Activated CD8-positive, alpha-beta memory T cell treated with anti-CD3 and anti-CD28 coated beads, Interleukin-2, amount 50 U/mL, for 1 hour (primary cell): ENCODE measurements around the gene SMIM34.
"Not testable (repeated sequence)": the region's sequence is repeated elsewhere in the genome, so short reads cannot be mapped to it uniquely, and the experiment has no call there.

Experiments
- DNase-seq: peaks from one replicate; pipeline ENCODE4 v3.0.0-alpha.2; 2020; ENCODE audit errors: extremely low read depth

SMIM34 gene

GRCh38 chr21:34423805-34424204 lies at the start of gene SMIM34:
SMIM34 (minus strand) TSS chr21:34423951; CDS start chr21:34423839, 112 bp downstream.
- not testable (repeated sequence) for DNase-seq

DNA sequence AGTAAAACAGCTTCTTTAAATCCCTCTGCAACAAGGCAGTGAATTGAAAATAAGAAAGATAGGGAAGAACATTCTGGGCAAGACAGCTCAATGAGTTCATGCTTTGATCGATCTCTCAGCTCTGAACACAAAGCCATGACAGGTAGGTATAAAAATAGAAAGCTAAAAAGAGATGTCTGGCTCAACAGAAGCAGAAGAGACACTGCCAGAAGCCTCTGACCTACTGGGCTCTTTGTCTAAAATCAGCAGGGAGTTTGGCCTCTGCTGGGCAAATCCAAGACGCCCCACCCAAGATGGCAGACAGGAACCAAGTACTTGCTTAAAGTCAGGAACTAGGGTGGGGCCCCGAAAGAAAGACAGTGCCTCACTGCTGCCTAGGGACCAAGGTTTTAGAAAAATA lies 43.6 kb upstream of the SMIM34 start:
- not testable (repeated sequence) for DNase-seq

DNA sequence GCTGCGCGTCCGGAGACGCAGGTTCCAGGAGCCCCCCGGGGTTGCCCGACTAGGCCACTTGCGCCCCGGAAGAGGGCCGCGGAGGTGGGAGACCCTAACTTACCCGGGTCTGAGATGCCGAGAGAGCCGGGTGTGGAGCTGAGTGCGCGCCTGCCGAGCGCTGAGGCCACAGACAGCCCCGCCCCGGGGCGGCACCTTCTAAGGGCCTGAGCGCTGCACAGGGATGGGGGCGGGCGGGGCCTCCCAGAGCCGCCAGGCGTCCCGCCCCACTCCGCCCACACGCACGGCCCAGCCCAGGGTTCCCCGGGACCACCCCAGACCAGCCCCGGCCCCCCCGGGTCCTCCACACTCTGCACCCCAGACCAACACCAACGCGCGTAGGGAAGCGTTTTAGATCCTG lies 35.7 kb upstream of the SMIM34 start:
- not testable (repeated sequence) for DNase-seq

GRCh38 chr21:34458266-34458665 lies 34.5 kb upstream of the SMIM34 start:
- DNase-seq, result not testable (repeated sequence)

DNA sequence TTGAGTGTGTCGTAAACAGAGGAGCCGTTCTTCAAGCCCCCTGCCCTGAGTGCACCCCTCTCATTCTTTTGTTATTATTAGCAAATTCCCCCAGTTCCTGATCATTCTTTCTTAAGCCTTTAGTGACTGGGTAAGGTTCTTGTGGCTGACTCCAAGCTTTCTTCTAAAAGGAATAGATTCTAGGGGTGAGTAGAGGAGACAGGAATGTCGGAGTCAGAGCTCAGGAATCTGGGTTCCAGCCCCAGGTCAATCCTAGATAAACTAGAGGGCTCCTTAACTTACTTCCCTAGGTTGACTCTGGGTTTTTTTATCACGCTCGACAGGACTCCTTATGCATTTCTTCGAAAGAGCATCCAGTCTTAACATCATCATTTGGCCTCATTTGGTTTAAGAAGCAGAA lies 32.4 kb upstream of the SMIM34 start:
- not testable (repeated sequence) for DNase-seq

- DNase-seq, result not testable (repeated sequence)
Measured at GRCh38 chr21:34455628-34456027, 31.9 kb upstream of the SMIM34 start.

GRCh38 chr21:34447018-34447417 lies 23.3 kb upstream of the SMIM34 start:
- DNase-seq, result not testable (repeated sequence)

DNA sequence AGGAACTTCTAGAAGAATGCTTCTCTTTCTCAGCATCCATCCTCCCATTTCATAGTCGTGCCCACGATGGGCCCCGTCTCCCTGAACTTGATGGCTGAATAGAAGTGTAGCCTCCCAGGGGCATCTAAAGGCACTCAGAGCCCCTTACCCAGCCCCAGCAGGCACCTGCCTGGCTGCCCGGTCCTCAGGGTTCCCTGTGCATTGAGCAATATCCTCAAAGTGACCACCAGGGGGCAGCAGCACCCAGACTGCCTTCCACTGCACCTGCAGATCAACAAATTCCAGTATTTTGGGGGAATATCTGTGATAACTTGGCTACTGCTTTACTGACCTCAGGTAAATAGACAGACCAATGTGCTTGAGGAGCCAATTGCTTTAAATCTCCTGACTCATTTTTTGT lies 19.7 kb upstream of the SMIM34 start:
- not testable (repeated sequence) for DNase-seq

DNA sequence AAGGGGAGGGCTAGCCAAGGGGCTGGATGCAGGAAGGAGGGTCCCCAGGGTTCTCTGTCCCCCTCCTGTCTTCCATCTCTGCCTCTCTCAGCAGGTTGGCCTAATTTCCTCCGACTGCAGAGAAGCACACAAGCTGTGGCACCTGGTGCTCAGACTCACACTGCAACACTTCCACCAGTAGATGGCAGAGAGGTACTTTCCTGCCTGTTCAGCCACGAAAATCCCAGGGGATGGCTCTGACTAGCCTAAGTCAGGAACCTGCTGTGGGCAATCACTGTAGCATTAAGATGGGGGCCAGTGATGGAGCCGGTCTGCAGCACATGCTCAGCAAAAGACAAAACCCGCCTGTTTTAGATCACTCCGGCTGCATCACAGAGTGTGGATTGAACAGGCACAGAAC lies 6.0 kb upstream of the SMIM34 start:
- not testable (repeated sequence) for DNase-seq

DNA sequence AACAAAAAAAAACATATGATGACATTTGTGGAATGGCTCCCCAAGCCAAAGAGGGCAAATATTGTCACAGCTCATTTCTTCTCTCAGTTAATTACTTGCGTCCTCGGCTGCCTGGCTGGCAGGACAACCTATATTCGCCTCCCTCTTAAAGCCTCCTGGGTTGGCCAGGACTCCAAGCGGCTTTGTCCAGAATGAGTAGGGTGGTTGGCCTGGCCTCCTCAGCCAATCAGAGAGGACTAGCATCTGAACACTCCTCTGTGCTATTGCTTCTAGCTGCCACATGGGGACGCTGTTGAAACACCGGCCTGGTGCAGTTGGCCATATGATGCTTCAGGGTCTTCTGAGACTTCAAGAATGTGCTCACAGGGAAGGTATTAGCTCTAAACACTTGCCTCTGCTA lies 4.7 kb upstream of the SMIM34 start:
- not testable (repeated sequence) for DNase-seq

GRCh38 chr21:34427339-34427738 lies 3.6 kb upstream of the SMIM34 start:
- DNase-seq, result not testable (repeated sequence)

- not testable (repeated sequence) for DNase-seq
Measured at GRCh38 chr21:34417448-34418077, 6.2 kb downstream of the SMIM34 start.

DNA sequence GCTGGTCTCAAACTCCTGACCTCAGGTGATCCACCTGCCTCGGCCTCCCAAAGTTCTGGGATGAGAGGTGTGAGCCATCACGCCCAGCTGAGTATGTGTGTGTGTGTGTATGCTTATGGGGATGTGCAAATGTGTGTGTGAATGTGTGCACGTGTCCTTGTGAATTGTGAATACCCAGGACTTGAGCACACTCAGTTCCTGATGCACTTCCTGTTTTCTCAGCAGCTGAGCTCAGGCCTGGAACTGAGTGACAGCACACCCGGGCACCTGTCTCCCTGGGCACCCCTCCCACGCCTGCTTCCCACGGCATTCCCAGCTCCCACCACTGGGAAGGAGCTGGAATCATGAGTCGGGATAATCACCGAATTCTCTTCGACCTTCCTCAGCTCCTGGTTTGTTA lies 16.5 kb downstream of the SMIM34 start:
- DNase-seq, result not testable (repeated sequence)

DNA sequence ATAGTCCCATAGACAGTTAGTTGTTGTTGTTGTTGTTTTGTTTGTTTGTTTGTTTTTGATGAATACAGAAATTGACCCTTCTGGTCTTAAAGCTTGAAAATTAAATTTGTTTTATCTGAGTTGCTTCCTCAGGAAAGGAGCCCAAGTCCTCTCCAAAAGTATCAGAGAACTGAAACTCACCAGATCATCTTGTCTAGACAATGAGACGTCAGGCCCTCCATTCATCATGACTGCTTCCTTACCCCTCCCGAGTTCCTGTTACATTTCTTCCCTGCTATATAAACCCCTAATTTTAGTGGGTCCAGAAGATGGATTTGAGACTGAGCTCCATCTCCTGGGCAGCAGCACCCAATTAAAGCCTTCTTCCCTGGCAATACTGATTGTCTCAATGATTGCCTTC lies 17.1 kb downstream of the SMIM34 start:
- not testable (repeated sequence) for DNase-seq

DNA sequence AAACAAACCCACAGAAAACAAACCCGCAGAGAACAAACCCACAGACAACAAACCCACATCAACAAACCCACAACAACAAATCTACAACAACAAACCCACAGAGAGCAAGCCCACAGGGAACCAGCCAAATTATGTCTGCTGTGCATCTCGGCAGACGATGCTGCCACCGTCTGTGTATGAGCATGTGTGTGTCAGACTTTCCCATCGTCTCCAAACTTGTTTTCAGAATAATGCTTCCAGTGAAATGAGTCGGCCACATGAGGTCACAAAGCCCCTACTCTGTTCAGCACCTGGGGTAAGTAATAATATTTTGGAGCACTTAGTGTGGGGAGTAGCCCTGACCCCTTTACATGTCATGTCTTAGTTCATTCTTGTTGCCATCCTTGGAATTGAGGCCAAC lies 17.6 kb downstream of the SMIM34 start:
- not testable (repeated sequence) for DNase-seq

GRCh38 chr21:34405686-34406085 lies 18.1 kb downstream of the SMIM34 start:
- not testable (repeated sequence) for DNase-seq

DNA sequence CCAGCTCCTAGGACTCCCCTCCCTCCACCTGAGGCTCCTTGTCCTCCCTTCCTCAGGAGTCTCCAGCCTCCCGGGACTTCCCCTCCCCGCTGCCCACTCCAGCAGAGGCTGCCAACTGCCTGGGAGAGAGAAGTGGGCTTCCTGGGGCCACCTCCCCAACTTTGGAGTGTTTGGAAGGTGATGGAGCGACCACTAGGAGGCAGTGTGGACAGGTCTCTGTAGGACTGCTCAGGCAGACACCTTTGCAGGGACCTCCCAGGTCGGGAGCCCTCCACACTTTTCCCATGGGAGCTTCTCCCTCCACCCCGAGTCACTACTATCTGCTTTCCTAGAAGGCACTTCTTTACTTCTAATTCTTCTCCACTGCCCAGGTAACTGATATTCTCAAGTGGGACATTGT lies 19.0 kb downstream of the SMIM34 start:
- DNase-seq, result not testable (repeated sequence)

DNA sequence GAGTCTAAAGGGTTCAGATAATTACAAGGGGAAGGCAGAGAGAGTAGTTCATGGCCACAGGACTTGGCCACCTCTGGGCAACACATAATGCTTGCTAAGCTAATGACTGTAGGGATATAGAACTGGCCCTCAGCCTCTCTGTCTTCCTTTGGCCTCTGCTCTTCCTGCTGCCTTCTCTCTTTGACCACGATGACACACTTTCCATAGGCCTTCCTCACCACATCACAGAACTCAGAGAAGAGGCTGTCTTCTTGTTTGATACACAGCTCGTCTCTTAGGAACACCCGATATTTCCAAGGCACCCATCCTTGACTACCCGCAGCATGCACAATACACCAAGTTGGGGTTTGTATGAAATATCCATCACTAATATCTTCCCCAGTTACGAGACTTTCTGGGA lies 23.2 kb downstream of the SMIM34 start:
- DNase-seq, result not testable (repeated sequence)

DNA sequence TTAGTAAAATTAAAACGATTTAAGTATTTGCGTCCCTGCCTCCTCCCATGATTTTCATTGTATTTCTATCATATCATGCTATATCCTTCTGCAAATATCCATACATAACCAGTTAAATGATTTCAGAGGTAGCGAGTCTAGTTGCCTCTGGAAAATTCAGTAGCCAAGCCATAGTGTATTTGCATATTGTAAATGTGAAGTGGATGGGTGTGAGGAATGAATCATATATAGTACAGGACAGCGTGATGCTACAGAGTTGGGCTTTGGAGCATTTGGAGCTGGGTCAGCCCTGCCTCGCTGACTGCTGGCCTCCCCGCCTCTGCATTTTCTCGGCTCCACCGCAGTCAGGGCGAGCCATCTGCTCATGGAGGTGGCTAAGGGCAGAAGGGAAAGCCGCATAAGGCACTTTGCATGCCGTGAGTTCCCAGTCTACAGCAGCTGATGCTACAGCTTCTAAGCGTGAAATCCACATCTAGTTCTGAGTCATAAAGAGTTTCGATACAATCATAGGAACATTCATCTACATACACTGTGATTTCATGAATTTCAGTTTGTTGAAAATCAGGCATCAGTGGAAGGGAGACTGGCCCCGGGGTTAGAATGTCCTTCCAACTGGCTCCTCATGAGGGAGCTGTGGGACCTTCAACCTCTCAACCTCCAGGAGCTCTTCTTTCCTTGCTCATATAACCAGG lies 39.9 kb downstream of the SMIM34 start:
- not testable (repeated sequence) for DNase-seq

GRCh38 chr21:34383138-34383537 lies 40.6 kb downstream of the SMIM34 start:
- DNase-seq, result not testable (repeated sequence)

GRCh38 chr21:34375619-34375972 lies 48.2 kb downstream of the SMIM34 start:
- DNase-seq, result not testable (repeated sequence)

DNA sequence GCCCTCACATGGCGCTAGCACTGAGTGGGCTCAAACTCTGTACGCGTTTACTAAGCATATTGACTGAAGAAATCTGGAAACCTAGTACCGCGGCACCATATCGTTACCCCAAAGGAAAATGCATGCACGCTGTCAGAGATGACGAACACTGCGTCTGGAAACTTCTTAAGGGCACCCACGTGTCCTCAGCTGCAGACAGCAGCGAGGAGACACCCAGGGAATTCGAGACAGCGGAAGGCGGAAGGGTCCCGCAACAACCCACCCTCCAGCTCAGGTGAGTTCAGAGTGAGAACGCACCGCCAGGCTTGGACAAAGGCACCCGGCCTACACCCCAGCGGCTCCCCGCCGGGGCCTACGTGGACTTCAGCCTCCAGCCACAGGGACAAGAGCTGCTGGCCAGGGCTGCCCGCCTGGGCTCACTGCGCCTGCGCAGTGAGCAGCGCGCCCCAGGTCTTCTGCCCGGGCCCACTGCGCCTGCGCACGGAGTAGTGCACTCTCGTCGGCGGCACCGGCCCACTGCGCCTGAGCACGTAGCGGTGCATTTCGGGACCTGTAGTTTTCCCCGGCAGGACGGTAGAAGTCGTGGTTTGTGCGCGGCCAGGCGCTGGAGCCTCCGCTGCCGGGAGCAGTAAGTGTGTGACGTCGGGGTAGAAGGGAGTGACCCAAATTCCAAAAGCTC lies 48.7 kb downstream of the SMIM34 start, which contains the start of gene SMIM11:
Gene SMIM11 (plus strand): TSS at position 568 of the 679 bp plus-strand sequence. CDS start 3,998 bp downstream, outside the sequence.
- not testable (repeated sequence) for DNase-seq

DNA sequence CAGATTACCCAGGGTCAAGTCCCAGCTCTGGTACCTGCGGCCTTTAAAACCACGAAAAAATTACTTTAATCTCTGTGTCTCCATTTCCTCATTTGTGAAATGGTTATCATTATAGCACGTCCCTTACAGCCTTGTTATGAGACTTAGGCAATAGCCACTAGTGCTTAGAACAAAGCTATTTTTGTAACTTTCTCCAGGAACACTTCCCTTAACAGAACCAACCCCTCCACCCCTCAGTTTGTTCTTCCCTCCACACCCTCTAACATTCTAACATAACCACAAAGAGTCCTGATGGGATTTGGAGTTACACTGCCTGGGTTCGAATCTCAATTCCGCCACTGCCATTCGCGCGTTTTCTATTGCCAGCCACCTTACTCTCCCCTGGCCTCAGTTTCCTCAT lies 49.3 kb downstream of the SMIM34 start:
- DNase-seq, result not testable (repeated sequence)
